HepG2 (cell line): Measurements from ENCODE around the gene MIA2. TPM values are rescaled to one million over a fixed set of nuclear protein-coding genes. Genes with fewer than 3 reads are reported as not detected.

ENCODE experiments used
- AHR ChIP-seq: IDR thresholded peaks from 2 replicates; pipeline ENCODE4 v1.6.1; 2018; ENCODE audit warnings: missing genetic modification reagents, missing compliant biosample characterization
- ARID3A ChIP-seq: IDR thresholded peaks from 2 replicates; pipeline ENCODE4 v1.6.1; 2012; ENCODE audit warnings: low read depth, low read length, improper control_type of control experiment
- ARNTL ChIP-seq: sonication (generic); formaldehyde crosslinking; IDR thresholded peaks from 2 replicates; pipeline ENCODE4 v1.4.0; 2020; ENCODE audit warnings: mild to moderate bottlenecking, missing genetic modification reagents
- ATF6 ChIP-seq: sonication (generic); formaldehyde crosslinking; conservative IDR thresholded peaks from 2 replicates; pipeline ENCODE4 v1.4.0; 2020; ENCODE audit warnings: missing genetic modification reagents
- CENPX ChIP-seq: sonication (generic); formaldehyde crosslinking; IDR thresholded peaks from 2 replicates; pipeline ENCODE4 v1.9.0; 2021; ENCODE audit warnings: mild to moderate bottlenecking, missing genetic modification reagents, moderate library complexity
- EP300 ChIP-seq, 3 experiments: sonication (generic) in 1 of 3; formaldehyde crosslinking in 1 of 3; IDR thresholded peaks; 2 replicates each; pipeline versions ENCODE4 v1.5.1 to v1.6.1; 2011 to 2020; ENCODE audit warnings: low read depth in 2 of 3, low read length in 2 of 3, borderline replicate concordance in 1 of 3, improper control_type of control experiment in 1 of 3, mild to moderate bottlenecking in 1 of 3, missing genetic modification reagents in 1 of 3, moderate library complexity in 1 of 3
- IRF1 ChIP-seq: sonication (generic); formaldehyde crosslinking; IDR thresholded peaks from 2 replicates; pipeline ENCODE4 v1.4.0; 2020; ENCODE audit warnings: low read depth, mild to moderate bottlenecking, missing genetic modification reagents
- RERE ChIP-seq: IDR thresholded peaks from 2 replicates; pipeline ENCODE4 v1.6.1; 2016; ENCODE audit warnings: low read depth, missing genetic modification reagents, missing compliant biosample characterization
- ZEB1 ChIP-seq: IDR thresholded peaks from 2 replicates; pipeline ENCODE4 v1.6.1; 2012; ENCODE audit warnings: mild to moderate bottlenecking, low read depth, inconsistent platforms; ENCODE audit not compliant: insufficient replicate concordance
- ZNF10 ChIP-seq: sonication (generic); formaldehyde crosslinking; IDR thresholded peaks from 2 replicates; pipeline ENCODE4 v1.4.0; 2020; ENCODE audit warnings: mild to moderate bottlenecking, low read depth, missing genetic modification reagents, borderline replicate concordance
- ZNF672 ChIP-seq: sonication (generic); formaldehyde crosslinking; IDR thresholded peaks from 2 replicates; pipeline ENCODE4 v1.8.1; 2022; ENCODE audit warnings: missing genetic modification reagents
- polyA plus RNA-seq, 8 experiments: library from polyadenylated mRNA; depleted of rRNA in 3 of 8; stranded (reverse) in 7 of 8; unstranded in 1 of 8; fragments of >200 nt; fragmentation: Illumina TruSeq in 4 of 8; extraction: Trizol in 4 of 8; gene quantifications; 2 replicates each; pipeline versions ENCODE4 v1.2.1 to v1.2.3, GENCODE V29; 2011 to 2016; ENCODE audit warnings: low read depth in 4 of 8, missing spikeins in 1 of 8, mixed read lengths in 1 of 8; ENCODE audit not compliant: insufficient read depth in 1 of 8
- total RNA-seq, 5 experiments: library from RNA; depleted of rRNA; stranded (reverse); fragments of >200 nt; fragmentation: Illumina TruSeq; extraction: Trizol; gene quantifications; 2 replicates each; pipeline ENCODE4 v1.2.3, GENCODE V29; 2016; ENCODE audit warnings: low read depth in 1 of 5

MIA2 gene
- total and polyA plus RNA-seq, 2 of the 13 experiments (the other 11 are each of a cell fraction or from before 2014, with no cell fraction given), result 134 to 158 TPM

GRCh38 chr14:39266525-39266870, 32.8 kb downstream of the MIA2 start (continued):
- TF ChIP-seq CENPX (CRISPR knock-in tag), result no peak
- no peak for TF ChIP-seq ARID3A
- 0 out of 2 replicates have a peak, but pooled peaks have one; percentile 28 for TF ChIP-seq AHR (CRISPR knock-in tag)
- TF ChIP-seq RERE (CRISPR knock-in tag), result peak; percentile 86
- no peak; the same call in 1 of the 2 replicates for TF ChIP-seq ZNF672 (CRISPR knock-in tag)
- TF ChIP-seq ZNF10, result 0 out of 2 replicates have a peak, but pooled peaks have one; percentile 27
- TF ChIP-seq IRF1 (CRISPR knock-in tag), result peak; percentile 32; the same call in 1 of the 2 replicates
- TF ChIP-seq ARNTL (CRISPR knock-in tag), result peak; percentile 96
- TF ChIP-seq ATF6 (CRISPR knock-in tag), result peak; percentile 81
- peak; percentile 100 for TF ChIP-seq ZEB1
- peak; percentile 80 to 84; a peak in 3 of 4 replicates for TF ChIP-seq EP300 (IDR thresholded peaks at IDR 0.05; ENCODE audit: low read depth in 2 of 2, low read length in 2 of 2)
- peak; percentile 91 for TF ChIP-seq EP300 (CRISPR knock-in tag; IDR thresholded peaks at IDR 0.05; ENCODE audit: borderline replicate concordance)
